Spleen (tissue), 11 donors: ENCODE results near the gene WDR70. TPM values are rescaled to one million over a fixed set of nuclear protein-coding genes. Genes with fewer than 3 reads are reported as not detected.

Experiments
- DNase-seq: peaks from one replicate; pipeline ENCODE4 v3.0.0-alpha.2; 2020
- H3K27ac ChIP-seq, 8 donors: fragments of 200-600 bp; sonication (generic) in 7 of 8; 1 replicate in 4 of 8; 2 replicates in 4 of 8; pipeline versions ENCODE4 v1.5.0 to v1.8.0; 2016 to 2021; ENCODE audit warnings: inconsistent platforms in 4 of 8, mild to moderate bottlenecking in 4 of 8, moderate library complexity in 1 of 8
- H3K27me3 ChIP-seq, 7 donors: fragments of 200-600 bp; sonication (generic) in 6 of 7; replicated peaks in 1 of 7; 1 replicate in 4 of 7; 2 replicates in 3 of 7; pipeline versions ENCODE4 v1.5.0 to v1.8.0; 2016 to 2021; ENCODE audit warnings: inconsistent platforms in 3 of 7, mild to moderate bottlenecking in 1 of 7
- H3K36me3 ChIP-seq, 6 donors: fragments of 200-600 bp; sonication (generic) in 5 of 6; 1 replicate in 4 of 6; 2 replicates in 2 of 6; pipeline versions ENCODE4 v1.5.0 to v1.8.0; 2016 to 2021; ENCODE audit warnings: inconsistent platforms in 2 of 6
- H3K4me1 ChIP-seq, 6 donors: fragments of 200-600 bp; sonication (generic) in 5 of 6; 1 replicate in 3 of 6; 2 replicates in 3 of 6; pipeline versions ENCODE4 v1.5.0 to v1.8.0; 2016 to 2021; ENCODE audit warnings: inconsistent platforms in 3 of 6
- H3K4me3 ChIP-seq, 8 donors: fragments of 200-600 bp; sonication (generic) in 7 of 8; 1 replicate in 4 of 8; 2 replicates in 4 of 8; pipeline versions ENCODE4 v1.5.0 to v1.8.0; 2016 to 2021; ENCODE audit warnings: inconsistent platforms in 4 of 8, mild to moderate bottlenecking in 4 of 8, moderate library complexity in 2 of 8
- H3K9me3 ChIP-seq, 8 donors: fragments of 200-600 bp; sonication (generic) in 7 of 8; 1 replicate in 4 of 8; 2 replicates in 4 of 8; pipeline versions ENCODE4 v1.5.0 to v1.8.0; 2016 to 2021; ENCODE audit warnings: inconsistent platforms in 4 of 8
- CTCF ChIP-seq, 11 experiments: fragments of 200-600 bp in 7 of 11; fragments of 450-650 bp in 4 of 11; sonication (generic) in 4 of 11; IDR thresholded peaks in 8 of 11; conservative IDR thresholded peaks in 3 of 11; 1 replicate in 7 of 11; 2 replicates in 4 of 11; pipeline versions ENCODE4 v1.4.0 to v1.8.0; 2016 to 2021; ENCODE audit warnings: antibody characterized with exemption in 11 of 11, inconsistent platforms in 4 of 11, mild to moderate bottlenecking in 1 of 11
- POLR2A ChIP-seq, 3 donors: fragments of 450-650 bp; IDR thresholded peaks; one replicate each; pipeline ENCODE4 v1.5.1; 2017; ENCODE audit warnings: antibody characterized with exemption in 3 of 3, mild to moderate bottlenecking in 1 of 3
- POLR2AphosphoS5 ChIP-seq, 3 donors: sonication (generic); formaldehyde crosslinking; IDR thresholded peaks; one replicate each; pipeline ENCODE4 v1.5.1; 2017; ENCODE audit warnings: antibody characterized with exemption in 3 of 3
- WGBS, 5 donors: extraction: QIAGEN DNeasy Blood & Tissue Kit in 3 of 5; methylation state at CpG; one replicate each; pipeline versions ENCODE4 v1.1.5 to v1.1.7; 2013 to 2018; 5-methylcytosine and 5-hydroxymethylcytosine counted together
- intact Hi-C: fragments of 100-400 bp; cut with DNase I; formaldehyde crosslinking; loops from one replicate; pipeline ENCODE4 v1.15.0; 2023; ENCODE audit warnings: low total_unique reads
- polyA plus RNA-seq, 3 donors: library from polyadenylated mRNA; stranded (reverse); fragments of 200-250 nt; gene quantifications; one replicate each; pipeline ENCODE4 v1.2.1, GENCODE V29; 2013
- total RNA-seq, 7 donors: library from RNA; depleted of rRNA in 3 of 7; stranded (reverse); fragments of >200 nt in 3 of 7; fragmentation: NEBNext Ultra II Directional in 4 of 7; extraction: Animal tissue kit (Norgen Biotek cat#: 25700) in 4 of 7; gene quantifications; one replicate each; pipeline versions ENCODE4 v1.1.0 to v1.2.1, GENCODE V29; 2016 to 2021
- donor health status: healthy with polysubstance abuse.
- donor health status: DM: no; HTN: no; CAD: no; lungs with moderate emphysema.
- donor health status: DM: no; HTN: no; CAD: no.
- donor health status: Bipolar disorder and iron deficiency.
- donor health status: healthy.
- donor health status: DM: no; HTN: no; CAD: no.
- donor health status: DM: yes; HTN: yes; CAD: no.

Gene WDR70
- total and polyA plus RNA-seq, 10 donors, result 24.7 to 51.7 (median 33.4) TPM

- Histone ChIP-seq H3K27ac (no peak overlapping the region), H3K9me3 (no peaks in the 10 kb centered on the region), H3K27me3 (no peaks in the 10 kb centered on the region), H3K36me3 (peaks cover 0 to 76% (median 21%) of the 10 kb centered on the region in 6 donors), H3K4me3 (no peak overlapping the region), H3K4me1 (peaks cover 0 to 17% (median 3%) of the 10 kb centered on the region in 6 donors)
- intact Hi-C loops, result no loop called here
- TF ChIP-seq CTCF (IDR thresholded peaks at IDR 0.05 in 8 of 11, conservative IDR thresholded peaks at IDR 0.05 in 3 of 11) (no peak), POLR2AphosphoS5 (IDR thresholded peaks at IDR 0.05) (no peak), POLR2A (IDR thresholded peaks at IDR 0.05) (no peak)
- no peak for DNase-seq
- WGBS, 5 donors, result 58 to 70% (median 65%) methylated on average over 6 of the region's 6 CpGs
Observed at GRCh38 chr5:37722236-37723161, 343.4 kb downstream of the WDR70 start.

- TF ChIP-seq POLR2AphosphoS5 (IDR thresholded peaks at IDR 0.05) (no peak), POLR2A (IDR thresholded peaks at IDR 0.05) (no peak), CTCF (IDR thresholded peaks at IDR 0.05 in 8 of 11, conservative IDR thresholded peaks at IDR 0.05 in 3 of 11) (no peak)
- Histone ChIP-seq H3K36me3 (peaks cover 0 to 85% (median 30%) of the 10 kb centered on the region in 6 donors), H3K9me3 (no peaks in the 10 kb centered on the region), H3K27me3 (no peaks in the 10 kb centered on the region), H3K4me3 (no peak overlapping the region), H3K27ac (no peak overlapping the region), H3K4me1 (peaks cover 0 to 11% (median 0%) of the 10 kb centered on the region in 6 donors)
- WGBS, 5 donors, result 80 to 87% (median 83%) methylated on average over 8 of the region's 8 CpGs
- intact Hi-C loops, result no loop called here
- no peak for DNase-seq
Observed at GRCh38 chr5:37723162-37723961, 344.2 kb downstream of the WDR70 start.

- Histone ChIP-seq H3K36me3 (peaks cover 0 to 97% (median 34%) of the 10 kb centered on the region in 6 donors), H3K9me3 (no peaks in the 10 kb centered on the region), H3K27ac (no peak overlapping the region), H3K4me3 (no peak overlapping the region), H3K4me1 (peaks cover 0 to 11% (median 0%) of the 10 kb centered on the region in 6 donors), H3K27me3 (no peaks in the 10 kb centered on the region)
- DNase-seq, result no peak
- intact Hi-C loops, result no loop called here
- TF ChIP-seq POLR2AphosphoS5 (IDR thresholded peaks at IDR 0.05) (no peak), POLR2A (IDR thresholded peaks at IDR 0.05) (no peak), CTCF (IDR thresholded peaks at IDR 0.05 in 8 of 11, conservative IDR thresholded peaks at IDR 0.05 in 3 of 11) (no peak)
- WGBS, 5 donors, result 93 to 98% (median 97%) methylated on average over 8 of the region's 8 CpGs
Observed at GRCh38 chr5:37724395-37725125, 345.4 kb downstream of the WDR70 start.
